Measurements from ENCODE around the gene CDH4.

DNA sequence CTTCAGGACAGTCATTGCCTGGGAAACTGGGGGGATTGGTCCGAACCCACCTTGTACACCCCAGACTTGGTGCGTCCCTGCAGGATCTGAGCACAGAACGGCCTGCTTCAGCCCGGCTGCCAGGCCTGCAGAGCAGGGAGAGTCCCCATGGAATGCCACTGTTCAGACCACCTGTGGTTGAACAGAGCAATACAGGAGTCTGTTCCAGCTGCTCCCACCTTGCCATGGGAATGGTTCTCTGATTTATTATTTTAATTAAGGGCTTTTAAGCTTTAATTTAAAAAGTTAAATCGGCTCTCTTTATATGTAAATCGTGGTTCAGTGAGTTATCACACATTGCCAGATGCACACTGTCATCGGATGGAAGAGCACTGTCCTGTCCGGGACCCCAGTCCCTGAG, 310.4 kb downstream of the CDH4 start:
- TF ChIP-seq EP300 (IDR thresholded peaks at IDR 0.05) = no peak
- TF ChIP-seq POLR2AphosphoS5 (IDR thresholded peaks at IDR 0.05) = no peak

All from upper lobe of left lung (tissue), 4 donors.